GM18498 (cell line): ENCODE measurements around the gene GAS2.

Source experiments
- ATAC-seq: cut with Tn5 transposase; IDR thresholded peaks from one replicate; pipeline ENCODE4 v1.9.1; 2021; ENCODE audit warnings: mild to moderate bottlenecking, moderate library complexity; ENCODE audit not compliant: unreplicated experiment

Gene GAS2

GRCh38 chr11:22785251-22785650 is 118.8 kb downstream of the GAS2 start:
- no peak for ATAC-seq

GRCh38 chr11:22786475-22786874 is 120.1 kb downstream of the GAS2 start:
- peak; percentile 95 for ATAC-seq

- ATAC-seq, result no peak
Observed at GRCh38 chr11:22787055-22787454, 120.6 kb downstream of the GAS2 start.

- peak; percentile 39 for ATAC-seq
Observed at GRCh38 chr11:22787551-22788162, 121.2 kb downstream of the GAS2 start.

GRCh38 chr11:22792497-22792896 is 126.1 kb downstream of the GAS2 start:
- no peak for ATAC-seq

DNA sequence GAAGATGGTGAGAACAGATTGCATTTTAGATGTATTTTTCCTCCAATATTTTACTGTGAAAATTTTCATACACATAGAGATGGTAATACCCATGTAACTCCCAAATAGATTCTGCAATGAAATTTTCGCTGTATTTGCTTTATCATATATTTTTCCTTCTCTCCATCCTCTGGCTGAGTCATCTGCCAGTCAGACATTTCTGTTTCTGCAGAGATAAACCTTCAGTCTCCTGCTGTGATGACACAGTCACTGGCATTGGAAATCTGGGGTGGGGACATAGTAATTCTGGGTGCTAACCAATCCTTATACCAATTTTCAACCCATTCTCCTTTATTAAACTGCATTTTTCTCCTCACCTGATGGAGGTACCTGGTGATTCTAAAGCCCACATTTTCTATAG is 129.5 kb downstream of the GAS2 start:
- no peak for ATAC-seq

DNA sequence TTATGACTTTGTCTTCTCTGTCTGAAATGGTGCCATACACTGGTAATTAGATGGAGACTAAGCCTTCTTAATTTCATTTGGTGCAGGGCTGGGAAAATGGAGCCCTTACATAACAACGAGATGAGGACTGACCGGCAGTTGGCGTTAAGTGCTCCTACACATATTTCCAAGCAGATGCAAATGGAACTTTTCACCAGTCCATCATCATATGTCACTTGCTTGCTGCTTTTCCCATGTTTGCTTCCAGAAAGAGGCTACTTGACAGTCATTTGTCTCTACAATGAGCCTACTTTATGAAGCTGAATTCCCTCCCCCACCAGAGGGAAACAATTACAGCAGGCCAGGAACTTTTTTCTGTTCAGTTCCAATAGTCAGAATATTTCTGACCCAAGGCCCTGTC is 130.6 kb downstream of the GAS2 start:
- ATAC-seq, result no peak

DNA sequence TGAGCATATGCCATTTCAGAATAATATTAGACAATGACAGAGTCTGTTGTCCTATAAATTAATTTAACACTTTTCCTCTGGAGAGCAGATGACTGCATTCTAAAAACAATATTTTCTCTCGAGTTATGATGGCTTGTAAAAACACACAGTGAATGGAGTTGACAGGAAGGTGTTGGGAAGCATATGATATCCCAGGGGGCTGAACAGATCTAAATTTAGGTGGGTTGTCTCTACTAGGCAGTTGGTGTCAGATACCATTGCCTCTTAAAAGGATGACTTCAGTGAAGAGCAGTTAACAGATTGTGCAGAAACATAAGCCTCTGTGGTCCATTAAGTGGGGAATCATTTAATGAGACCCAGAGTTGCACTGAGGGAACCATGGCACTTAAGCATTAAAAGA is 132.5 kb downstream of the GAS2 start:
- no peak for ATAC-seq

- no peak for ATAC-seq
Observed at GRCh38 chr11:22800482-22800881, 134.1 kb downstream of the GAS2 start.

GRCh38 chr11:22802861-22803260 is 136.4 kb downstream of the GAS2 start:
- ATAC-seq, result no peak

GRCh38 chr11:22807391-22807790 is 141.0 kb downstream of the GAS2 start:
- no peak for ATAC-seq

DNA sequence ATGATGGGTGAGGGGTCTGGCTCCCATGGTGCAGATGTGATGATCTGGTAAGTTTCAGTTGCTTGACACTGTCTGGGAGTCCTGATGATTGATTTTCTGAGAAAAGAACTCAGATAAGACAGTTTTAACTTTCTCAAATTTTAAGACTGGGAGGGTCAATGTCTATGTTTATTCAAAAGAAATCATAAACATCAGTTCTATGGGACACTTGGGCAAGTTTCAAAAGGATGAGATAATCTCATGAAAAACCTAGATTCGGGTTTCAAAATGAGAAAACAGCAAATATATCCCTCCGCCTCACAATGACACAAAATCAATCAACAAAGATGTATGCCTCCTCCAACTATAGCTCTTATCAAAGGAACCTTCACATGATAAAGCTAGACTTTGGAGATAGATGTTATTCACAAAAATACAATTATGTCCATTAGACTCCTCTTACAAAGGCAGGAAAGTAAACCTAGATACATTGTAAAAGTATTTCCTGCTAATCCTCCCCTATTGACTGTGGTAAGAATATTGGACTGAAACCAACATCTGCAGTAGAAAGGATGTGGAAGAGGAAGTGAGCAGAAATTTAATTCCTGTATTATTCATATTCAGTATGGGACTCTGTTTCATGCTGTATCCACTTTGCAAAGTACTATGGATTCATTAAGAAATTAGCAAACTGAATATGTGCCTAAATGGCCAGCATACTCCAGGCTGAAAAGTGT is 141.6 kb downstream of the GAS2 start:
- ATAC-seq, result peak; percentile 93

DNA sequence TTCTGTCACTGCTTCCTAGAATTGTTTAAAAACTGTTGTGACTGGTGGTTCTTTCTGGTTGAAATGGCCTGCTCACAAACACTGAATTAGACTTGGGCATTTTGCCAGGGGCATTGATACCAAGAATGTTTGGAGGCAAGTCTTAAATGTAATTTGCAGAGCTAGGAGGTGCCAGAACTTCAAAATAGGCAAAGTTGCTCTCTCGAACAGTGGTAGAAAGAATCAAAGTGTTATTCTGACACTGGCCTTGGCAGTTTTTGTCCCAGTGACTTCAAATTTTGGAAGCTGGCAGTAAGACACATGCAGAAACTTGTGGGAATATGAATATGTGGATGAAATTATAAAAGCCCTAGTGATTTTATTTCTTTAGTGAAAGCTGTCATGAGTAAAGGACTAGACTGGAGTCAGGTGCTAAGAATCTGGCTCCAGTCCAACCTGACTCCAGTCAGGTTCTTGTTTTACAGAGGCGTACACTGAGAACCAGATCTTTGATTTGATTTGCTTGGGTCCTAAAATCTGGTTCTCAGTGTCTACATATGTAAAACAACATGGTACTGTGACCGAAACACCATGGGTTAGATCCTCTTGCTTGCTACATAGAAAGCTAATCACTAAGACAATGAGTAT is 142.3 kb downstream of the GAS2 start:
- peak; percentile 45 for ATAC-seq

DNA sequence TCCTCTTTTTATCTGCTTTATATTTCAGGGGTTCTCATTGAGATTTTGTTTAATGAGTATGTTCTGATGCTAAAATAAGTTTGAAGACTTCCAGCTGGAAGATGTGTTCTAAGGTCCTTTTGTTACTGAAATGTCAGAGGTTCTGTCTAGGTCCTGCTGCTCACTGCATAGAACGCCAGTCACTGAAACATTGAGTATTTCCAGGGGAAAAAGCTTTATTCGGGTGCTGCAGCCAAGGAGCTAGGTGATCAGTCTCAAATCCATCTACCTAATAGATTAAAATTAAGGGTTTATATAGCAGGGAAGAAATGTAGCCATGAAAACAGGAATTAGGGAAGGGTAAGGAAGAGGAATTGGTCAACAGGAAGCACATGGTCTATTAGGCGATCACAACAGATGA is 143.5 kb downstream of the GAS2 start:
- ATAC-seq, result no peak

- ATAC-seq, result no peak
Observed at GRCh38 chr11:22822203-22822602, 155.8 kb downstream of the GAS2 start.

- ATAC-seq, result no peak
Observed at GRCh38 chr11:22828373-22828772, 162.0 kb downstream of the GAS2 start.

GRCh38 chr11:22829231-22830081 is 163.0 kb downstream of the GAS2 start, which contains the start of gene SVIP:
TSS of gene SVIP (minus strand) at chr11:22829801. CDS start at chr11:22829748, 53 bp downstream.
- peak; percentile 95 for ATAC-seq

GRCh38 chr11:22830082-22830414 is 163.6 kb downstream of the GAS2 start:
- ATAC-seq, result no peak

- no peak for ATAC-seq
Observed at GRCh38 chr11:22832315-22833015, 166.1 kb downstream of the GAS2 start.

GRCh38 chr11:22846726-22847125 is 180.3 kb downstream of the GAS2 start:
- ATAC-seq, result no peak

- no peak for ATAC-seq
Observed at GRCh38 chr11:22851477-22851876, 185.1 kb downstream of the GAS2 start.
